ENCODE data around the gene TNC. TPM values are rescaled to one million over a fixed set of nuclear protein-coding genes. Genes with fewer than 3 reads are reported as not detected.
A peak's percentile ranks its signal among the peaks of the same experiment; 100 is the strongest.

Gene TNC
- total and polyA plus RNA-seq, 10 of the 15 experiments (the other 5 are each of a cell fraction or from before 2014, with no cell fraction given), result 0.05 to 4.2 (median 0.14) TPM

- TF ChIP-seq REST (IDR thresholded peaks at IDR 0.05; ENCODE audit: low read depth, low read length), result no peak
- TF ChIP-seq CREM (IDR thresholded peaks at IDR 0.05; ENCODE audit: low read depth), result peak; percentile 53; the same call in 1 of the 2 replicates
- TF ChIP-seq MTA2 (IDR thresholded peaks at IDR 0.05; ENCODE audit: low read depth), result 0 out of 2 replicates have a peak, but pooled peaks have one; percentile 29
- peak; percentile 88 for TF ChIP-seq RUNX3 (IDR thresholded peaks at IDR 0.05; ENCODE audit: low read length)
- peak; percentile 35; the same call in 1 of the 2 replicates for TF ChIP-seq PAX5 (IDR thresholded peaks at IDR 0.05; ENCODE audit: borderline replicate concordance, low read depth, low read length)
- TF ChIP-seq RELA (IDR thresholded peaks at IDR 0.05; ENCODE audit: borderline replicate concordance, partially characterized antibody), result peak; percentile 53
- TF ChIP-seq EED (IDR thresholded peaks at IDR 0.05; ENCODE audit: low read depth), result peak; percentile 79
- no peak for TF ChIP-seq HCFC1 (IDR thresholded peaks at IDR 0.05; ENCODE audit: low read length)
- TF ChIP-seq ZSCAN29 (IDR thresholded peaks at IDR 0.05), result peak; percentile 74; the same call in 1 of the 2 replicates
- TF ChIP-seq DPF2 (IDR thresholded peaks at IDR 0.05), result 0 out of 2 replicates have a peak, but pooled peaks have one; percentile 25
- no peak for TF ChIP-seq YY1 (IDR thresholded peaks at IDR 0.05; ENCODE audit: low read depth, low read length)
- TF ChIP-seq NFIC (IDR thresholded peaks at IDR 0.05; ENCODE audit: low read depth, low read length), result peak; percentile 31; the same call in 1 of the 2 replicates
- no peak for TF ChIP-seq ATF3 (IDR thresholded peaks at IDR 0.05; ENCODE audit: borderline replicate concordance, extremely low read depth, low read depth, low read length)
- no peak for TF ChIP-seq KAT2A (conservative IDR thresholded peaks at IDR 0.05; ENCODE audit: control insufficient read depth, low read depth, low read length)
- TF ChIP-seq MEF2B (IDR thresholded peaks at IDR 0.05; ENCODE audit: partially characterized antibody, poor library complexity, severe bottlenecking), result peak; percentile 95
- TF ChIP-seq IRF3 (IDR thresholded peaks at IDR 0.05), result no peak
- peak; percentile 18; the same call in 1 of the 2 replicates for TF ChIP-seq JUNB (IDR thresholded peaks at IDR 0.05)
- no peak for TF ChIP-seq ZNF687 (IDR thresholded peaks at IDR 0.05)
- peak in 1 of 2 experiments; percentile 43; a peak in 1 of 4 replicates for TF ChIP-seq ETV6 (conservative IDR thresholded peaks at IDR 0.05 in 1 of 2, IDR thresholded peaks at IDR 0.05 in 1 of 2; ENCODE audit: borderline replicate concordance in 1 of 2, low read depth in 1 of 2)
Measured at GRCh38 chr9:114989600-114990410, 128.2 kb downstream of the TNC start (continued).
